H1 (cell line): Measurements from ENCODE around the gene CRTAC1. TPM values are rescaled to one million over a fixed set of nuclear protein-coding genes. Genes with fewer than 3 reads are reported as not detected.
A peak's percentile ranks its signal among the peaks of the same experiment; 100 is the strongest.

Source experiments
- CTCF ChIA-PET: fragments of 300-600 bp; sonication (Branson Sonifier 250); formaldehyde crosslinking; loops from one replicate; lab custom pipeline; 2021; ENCODE audit not compliant: partially characterized antibody; lab: Charles Lee
- POLR2A ChIA-PET: fragments of 300-600 bp; sonication (Branson Sonifier 250); formaldehyde crosslinking; loops from one replicate; lab custom pipeline; 2021; ENCODE audit warnings: inconsistent platforms; ENCODE audit not compliant: partially characterized antibody; lab: Charles Lee
- DNase-seq, 2 experiments: peaks; one replicate each; pipeline versions ENCODE4 v3.0.0 to v3.0.0-alpha.2; 2010 to 2022; ENCODE audit warnings: low spot score in 2 of 2, low read depth in 1 of 2, mixed read lengths in 1 of 2
- FAIRE-seq: peaks from 2 replicates; lab custom pipeline; 2011; peaks lifted over from hg19 to GRCh38; lab: Jason Lieb, UNC
- H2AFZ ChIP-seq: 2 replicates; pipeline ENCODE4 v1.8.1; 2012; ENCODE audit warnings: low read length, inconsistent platforms
- H2AK5ac ChIP-seq: 2 replicates; pipeline ENCODE4 v1.6.1; 2013; ENCODE audit warnings: low read depth, low read length
- H2BK120ac ChIP-seq: replicated peaks from 2 replicates; pipeline ENCODE3; 2013; ENCODE audit warnings: low read depth, low read length, inconsistent platforms
- H2BK12ac ChIP-seq: 2 replicates; pipeline ENCODE4 v1.6.1; 2013; ENCODE audit warnings: low read depth, low read length
- H2BK15ac ChIP-seq: 2 replicates; pipeline ENCODE4 v1.6.1; 2013; ENCODE audit warnings: low read length
- H2BK20ac ChIP-seq: 2 replicates; pipeline ENCODE4 v1.6.1; 2013; ENCODE audit warnings: low read length
- H2BK5ac ChIP-seq: 2 replicates; pipeline ENCODE4 v1.6.1; 2013; ENCODE audit warnings: low read depth, low read length
- H3K14ac ChIP-seq: 2 replicates; pipeline ENCODE4 v1.6.1; 2013; ENCODE audit warnings: inconsistent platforms; ENCODE audit not compliant: insufficient read length
- H3K18ac ChIP-seq: 2 replicates; pipeline ENCODE4 v1.6.1; 2013; ENCODE audit warnings: low read length; ENCODE audit errors: extremely low read depth
- H3K23ac ChIP-seq: 2 replicates; pipeline ENCODE4 v1.6.1; 2013; ENCODE audit warnings: inconsistent platforms; ENCODE audit not compliant: insufficient read length
- H3K23me2 ChIP-seq: 2 replicates; pipeline ENCODE4 v1.6.1; 2013; ENCODE audit warnings: low read depth, low read length
- H3K27ac ChIP-seq: 2 replicates; pipeline ENCODE4 v1.6.1; 2011; ENCODE audit warnings: low read depth, low read length, inconsistent platforms
- H3K27me3 ChIP-seq, 4 experiments: replicated peaks in 1 of 4; 1 replicate in 1 of 4; 2 replicates in 3 of 4; pipeline versions ENCODE4 v1.6.1 to v1.8.1; 2011 to 2013; ENCODE audit warnings: low read length in 3 of 4, mild to moderate bottlenecking in 3 of 4, inconsistent platforms in 2 of 4, mixed read lengths in 2 of 4, moderate library complexity in 1 of 4; ENCODE audit not compliant: control insufficient read depth in 3 of 4, insufficient read depth in 3 of 4; ENCODE audit errors: extremely low read depth in 1 of 4
- H3K36me3 ChIP-seq, 4 experiments: 2 replicates each; pipeline versions ENCODE4 v1.6.1 to v1.8.1; 2011 to 2013; ENCODE audit warnings: mild to moderate bottlenecking in 4 of 4, low read length in 3 of 4, moderate library complexity in 2 of 4, control low read depth in 1 of 4, inconsistent platforms in 1 of 4; ENCODE audit not compliant: insufficient read depth in 4 of 4, control insufficient read depth in 2 of 4
- H3K4ac ChIP-seq: replicated peaks from 2 replicates; pipeline ENCODE3; 2013; ENCODE audit warnings: low read length, low read depth, mixed read lengths, inconsistent platforms; ENCODE audit not compliant: insufficient read length
- H3K4me1 ChIP-seq, 4 experiments: replicated peaks in 1 of 4; 1 replicate in 1 of 4; 2 replicates in 3 of 4; pipeline versions ENCODE4 v1.6.1 to v1.8.1; 2011 to 2013; ENCODE audit warnings: low read length in 3 of 4, inconsistent platforms in 2 of 4, mixed read lengths in 1 of 4; ENCODE audit not compliant: insufficient read depth in 4 of 4, control insufficient read depth in 3 of 4
- H3K4me2 ChIP-seq, 2 experiments: 2 replicates each; pipeline versions ENCODE4 v1.6.1 to v1.8.1; 2011 to 2013; ENCODE audit warnings: low read depth in 2 of 2, low read length in 2 of 2, control low read depth in 1 of 2, inconsistent platforms in 1 of 2, mild to moderate bottlenecking in 1 of 2; ENCODE audit not compliant: insufficient read depth in 1 of 2
- H3K4me3 ChIP-seq, 4 experiments: fragments of 200-600, 300-600 bp in 1 of 4; sonication (generic), shearing (Covaris generic), sonication (Bioruptor Twin) in 1 of 4; 2 replicates each; pipeline versions ENCODE4 v1.5.1 to v1.8.1; 2011 to 2016; ENCODE audit warnings: low read length in 4 of 4, low read depth in 3 of 4, control low read depth in 2 of 4, inconsistent platforms in 2 of 4, mild to moderate bottlenecking in 2 of 4, mixed read lengths in 1 of 4, moderate library complexity in 1 of 4; ENCODE audit not compliant: insufficient read depth in 2 of 4; ENCODE audit errors: extremely low read depth in 1 of 4
- H3K56ac ChIP-seq: replicated peaks from 2 replicates; pipeline ENCODE3; 2013; ENCODE audit warnings: low read depth, mild to moderate bottlenecking, mixed read lengths, low read length, inconsistent platforms; ENCODE audit not compliant: insufficient read length
- H3K79me1 ChIP-seq: 2 replicates; pipeline ENCODE4 v1.6.1; 2013; ENCODE audit warnings: low read depth, low read length, control low read depth
- H3K79me2 ChIP-seq, 2 experiments: 2 replicates each; pipeline versions ENCODE4 v1.6.1 to v1.8.1; 2012 to 2013; ENCODE audit warnings: low read length in 2 of 2, mild to moderate bottlenecking in 2 of 2, inconsistent platforms in 1 of 2; ENCODE audit not compliant: insufficient read depth in 2 of 2, control insufficient read depth in 1 of 2
- H3K9ac ChIP-seq, 4 experiments: replicated peaks in 1 of 4; 1 replicate in 1 of 4; 2 replicates in 3 of 4; pipeline versions ENCODE4 v1.6.1 to v1.8.1; 2011 to 2013; ENCODE audit warnings: low read depth in 3 of 4, low read length in 3 of 4, control low read depth in 2 of 4, mild to moderate bottlenecking in 2 of 4, moderate library complexity in 2 of 4, inconsistent platforms in 1 of 4; ENCODE audit errors: extremely low read depth in 1 of 4
- H3K9me3 ChIP-seq, 2 experiments: 2 replicates each; pipeline versions ENCODE4 v1.6.1 to v1.8.1; 2012 to 2013; ENCODE audit warnings: mild to moderate bottlenecking in 2 of 2, moderate library complexity in 2 of 2, control low read depth in 1 of 2, inconsistent platforms in 1 of 2, low read depth in 1 of 2, low read length in 1 of 2, mixed read lengths in 1 of 2; ENCODE audit not compliant: insufficient read depth in 2 of 2
- H4K20me1 ChIP-seq, 2 experiments: replicated peaks in 1 of 2; 2 replicates each; pipeline versions ENCODE3 to v1.8.1; 2011 to 2013; ENCODE audit warnings: inconsistent platforms in 2 of 2, low read length in 2 of 2, mild to moderate bottlenecking in 1 of 2; ENCODE audit not compliant: insufficient read depth in 2 of 2, control insufficient read depth in 1 of 2
- H4K5ac ChIP-seq: 2 replicates; pipeline ENCODE4 v1.6.1; 2013; ENCODE audit warnings: low read length, low read depth, mixed read lengths, inconsistent platforms; ENCODE audit not compliant: insufficient read length
- H4K8ac ChIP-seq: 2 replicates; pipeline ENCODE4 v1.8.0; 2013; ENCODE audit warnings: mild to moderate bottlenecking, moderate library complexity, low read length, inconsistent platforms; ENCODE audit not compliant: insufficient read depth; ENCODE audit errors: extremely low read depth
- H4K91ac ChIP-seq: replicated peaks from 2 replicates; pipeline ENCODE3; 2013; ENCODE audit warnings: low read length, mixed read lengths, inconsistent platforms; ENCODE audit not compliant: insufficient read length
- BRCA1 ChIP-seq: IDR thresholded peaks from 2 replicates; pipeline ENCODE4 v1.6.1; 2012; ENCODE audit warnings: low read depth, low read length, improper control_type of control experiment
- CBX5 ChIP-seq: fragments of 300-800, 300-1000 bp; sonication (generic); IDR thresholded peaks from 2 replicates; pipeline ENCODE4 v1.7.1; 2016; ENCODE audit warnings: antibody characterized with exemption, low read length, low read depth
- CREB1 ChIP-seq: IDR thresholded peaks from 2 replicates; pipeline ENCODE4 v1.6.1; 2012; ENCODE audit warnings: inconsistent platforms
- EP300 ChIP-seq, 2 experiments: IDR thresholded peaks; 1 replicate in 1 of 2; 2 replicates in 1 of 2; pipeline ENCODE4 v1.6.1; 2011 to 2012; ENCODE audit warnings: low read depth in 2 of 2, low read length in 2 of 2, mild to moderate bottlenecking in 2 of 2, borderline replicate concordance in 1 of 2, inconsistent platforms in 1 of 2, moderate library complexity in 1 of 2
- FOSL1 ChIP-seq: IDR thresholded peaks from 2 replicates; pipeline ENCODE4 v1.6.1; 2011; ENCODE audit warnings: mild to moderate bottlenecking, low read depth, low read length, moderate library complexity; ENCODE audit not compliant: insufficient read depth
- GABPA ChIP-seq: IDR thresholded peaks from 2 replicates; pipeline ENCODE4 v1.6.1; 2011; ENCODE audit warnings: mild to moderate bottlenecking, low read length, moderate library complexity, borderline replicate concordance; ENCODE audit not compliant: insufficient read depth
- KDM1A ChIP-seq: fragments of 200-600, 300-600 bp; sonication (generic); IDR thresholded peaks from 2 replicates; pipeline ENCODE4 v1.7.1; 2016; ENCODE audit warnings: mild to moderate bottlenecking, low read length, borderline replicate concordance
- KDM4A ChIP-seq: IDR thresholded peaks from one replicate; pipeline ENCODE4 v1.7.1; 2012; ENCODE audit warnings: low read depth, mild to moderate bottlenecking, moderate library complexity, low read length, inconsistent platforms; ENCODE audit not compliant: severe bottlenecking
- NANOG ChIP-seq: IDR thresholded peaks from 2 replicates; pipeline ENCODE4 v1.6.1; 2011; ENCODE audit warnings: low read length, low read depth, mild to moderate bottlenecking, inconsistent platforms; ENCODE audit not compliant: insufficient read depth, poor library complexity, severe bottlenecking
- SIRT6 ChIP-seq: IDR thresholded peaks from one replicate; pipeline ENCODE4 v1.7.1; 2012; ENCODE audit warnings: low read length, inconsistent platforms
- SP2 ChIP-seq: IDR thresholded peaks from 2 replicates; pipeline ENCODE4 v1.6.1; 2012; ENCODE audit warnings: mild to moderate bottlenecking, low read length, inconsistent platforms
- SUZ12 ChIP-seq: fragments of 200-600 bp; sonication (generic); IDR thresholded peaks from 2 replicates; pipeline ENCODE4 v1.6.1; 2012; ENCODE audit warnings: mild to moderate bottlenecking, inconsistent platforms, low read length, moderate library complexity, mixed read lengths
- TBP ChIP-seq: IDR thresholded peaks from 2 replicates; pipeline ENCODE4 v1.6.1; 2011; ENCODE audit warnings: low read depth, low read length, improper control_type of control experiment
- WGBS, 2 experiments: shearing (Covaris generic) in 1 of 2; methylation state at CpG; one replicate each; pipeline versions ENCODE4 v1.1.6 to v1.1.7; 2013 to 2015; ENCODE audit warnings: low lambda C conversion rate in 2 of 2, mixed read lengths in 2 of 2, inconsistent platforms in 1 of 2, low coverage in 1 of 2, missing lambda C conversion rate in 1 of 2; ENCODE audit not compliant: insufficient replicate concordance in 2 of 2, insufficient coverage in 1 of 2, insufficient read length in 1 of 2; ENCODE audit errors: extremely low coverage in 1 of 2, missing lambda C conversion rate in 1 of 2; 5-methylcytosine and 5-hydroxymethylcytosine counted together
- polyA plus RNA-seq, 7 experiments: library from polyadenylated mRNA; depleted of rRNA in 3 of 7; stranded (reverse) in 5 of 7; unstranded in 2 of 7; fragments of >200 nt in 5 of 7; fragments of 200-250 nt in 2 of 7; gene quantifications; 1 replicate in 5 of 7; 2 replicates in 1 of 7; 4 replicates in 1 of 7; pipeline versions ENCODE4 v1.2.1 to v1.2.3, GENCODE V29; 2011 to 2013; ENCODE audit warnings: missing spikeins in 2 of 7, mixed read lengths in 2 of 7
- total RNA-seq: library from RNA; stranded (reverse); fragmentation: NEBNext Ultra II Directional; extraction: Animal tissue kit (Norgen Biotek cat#: 25700); gene quantifications from 2 replicates; pipeline ENCODE4 v1.2.1, GENCODE V29; 2021

CRTAC1 gene
- total and polyA plus RNA-seq, 2 of the 8 experiments (the other 6 are each of a cell fraction or from before 2014, with no cell fraction given): 0.91 to 1.2 TPM

GRCh38 chr10:98041352-98042043 lies 11.1 kb upstream of the CRTAC1 start:
- Histone ChIP-seq H3K79me1 (no peaks in the 10 kb centered on the region), H3K4ac (no peak overlapping the region), H3K18ac (no peak overlapping the region), H2BK12ac (no peak overlapping the region), H4K20me1 (peaks cover 0 to 3% of the 10 kb centered on the region in 2 experiments), H4K5ac (no peak overlapping the region), H4K91ac (no peak overlapping the region), H3K9me3 (no peaks in the 10 kb centered on the region), H3K79me2 (no peaks in the 10 kb centered on the region), H2BK5ac (no peak overlapping the region), H3K23me2 (no peaks in the 10 kb centered on the region), H3K23ac (no peak overlapping the region), H4K8ac (no peak overlapping the region), H3K9ac (no peak overlapping the region), H3K36me3 (no peaks in the 10 kb centered on the region), H3K27me3 (peaks cover 2 to 39% (median 21%) of the 10 kb centered on the region in 4 experiments), H3K4me2 (no peak overlapping the region), H2BK15ac (no peak overlapping the region), H2AK5ac (no peak overlapping the region), H2BK20ac (no peak overlapping the region), H3K27ac (no peak overlapping the region), H2BK120ac (no peak overlapping the region), H3K4me3 (no peak overlapping the region), H3K56ac (no peak overlapping the region), H3K4me1 (peaks cover 2 to 8% (median 3%) of the 10 kb centered on the region in 4 experiments; a peak in 4 of 7 replicates), H3K14ac (no peak overlapping the region), H2AFZ (no peak overlapping the region)
- DNase-seq (peak; percentile 49 to 84), FAIRE-seq (peak; percentile 79)
- WGBS, 2 experiments: 35% methylated on average over 7 of the region's 7 CpGs; no CpG with 5 or more reads in 1 of the 2 experiments
- POLR2A ChIA-PET: interaction anchor here (0.7 to 2.4 kb wide), 2 partner anchors 11 to 131 kb away, joined by 3 to 15 read pairs; partner anchors contain the start of gene CRTAC1
- CTCF ChIA-PET: interaction anchor here (0.6 to 19.6 kb wide), 61 partner anchors 11 to 523 kb away, joined by 3 to 318 read pairs (median 5); partner anchors contain the start of genes CRTAC1 and SFRP5
- TF ChIP-seq NANOG: no peak
- no peak for TF ChIP-seq KDM1A
- TF ChIP-seq TBP: no peak
- no peak for TF ChIP-seq BRCA1
- no peak for TF ChIP-seq EP300 (IDR thresholded peaks at IDR 0.05; ENCODE audit: borderline replicate concordance in 1 of 2, low read depth in 2 of 2, low read length in 2 of 2)
- peak; percentile 32; the same call in 1 of the 2 replicates for TF ChIP-seq GABPA
- TF ChIP-seq SUZ12: no peak
- no peak for TF ChIP-seq SIRT6
- TF ChIP-seq SP2: no peak
- no peak for TF ChIP-seq FOSL1
- TF ChIP-seq CREB1: 0 out of 2 replicates have a peak, but pooled peaks have one; percentile 27
- TF ChIP-seq KDM4A: no peak
- no peak for TF ChIP-seq CBX5
